HG02642 (cell line): ENCODE data around the gene BCKDK.
A peak's percentile ranks its signal among the peaks of the same experiment; 100 is the strongest.

Source experiments
- ATAC-seq: cut with Tn5 transposase; IDR thresholded peaks from one replicate; pipeline ENCODE4 v1.9.1; 2021; ENCODE audit warnings: mild to moderate bottlenecking; ENCODE audit not compliant: unreplicated experiment, poor library complexity

The BCKDK gene

GRCh38 chr16:31117384-31118222, 9.4 kb downstream of the BCKDK start, which contains the start of gene KAT8:
Gene KAT8, plus strand, starts transcription at chr16:31117664. Its CDS starts 18 bp downstream, at chr16:31117682.
- ATAC-seq = peak; percentile 88

- ATAC-seq = no peak
These were observed 10.3 kb downstream of the BCKDK start for GRCh38 chr16:31118223-31119155.

- ATAC-seq = no peak
These were observed 11.9 kb downstream of the BCKDK start for GRCh38 chr16:31120129-31120528.

GRCh38 chr16:31125844-31126243, 17.7 kb downstream of the BCKDK start:
- ATAC-seq = no peak

- no peak for ATAC-seq
These were observed 19.0 kb downstream of the BCKDK start for GRCh38 chr16:31127182-31127581.

- no peak for ATAC-seq
These were observed 20.8 kb downstream of the BCKDK start for GRCh38 chr16:31128711-31129567.

- no peak for ATAC-seq
These were observed 21.6 kb downstream of the BCKDK start for GRCh38 chr16:31129568-31130335.

GRCh38 chr16:31130336-31130891, 22.2 kb downstream of the BCKDK start:
- ATAC-seq = no peak

GRCh38 chr16:31130899-31131298, 22.7 kb downstream of the BCKDK start:
- ATAC-seq = no peak

- no peak for ATAC-seq
These were observed 23.2 kb downstream of the BCKDK start for GRCh38 chr16:31131416-31131815.

- ATAC-seq = no peak
These were observed 23.7 kb downstream of the BCKDK start for GRCh38 chr16:31131841-31132271.

- ATAC-seq = no peak
These were observed 24.3 kb downstream of the BCKDK start for GRCh38 chr16:31132303-31132979.

GRCh38 chr16:31133046-31133501, 24.9 kb downstream of the BCKDK start:
- no peak for ATAC-seq

GRCh38 chr16:31134091-31134571, 25.9 kb downstream of the BCKDK start:
- no peak for ATAC-seq

- no peak for ATAC-seq
These were observed 26.7 kb downstream of the BCKDK start for GRCh38 chr16:31134625-31135534.

GRCh38 chr16:31135535-31136286, 27.5 kb downstream of the BCKDK start, which contains the start of gene PRSS8:
Gene PRSS8, minus strand, starts transcription at chr16:31135727. Its CDS starts 229 bp downstream, at chr16:31135498.
- ATAC-seq = no peak
